GM19395 (cell line): ENCODE results near the gene SRSF2.
"Not testable (repeated sequence)": the region's sequence is repeated elsewhere in the genome, so short reads cannot be mapped to it uniquely, and the experiment has no call there.

ENCODE experiments used
- ATAC-seq: cut with Tn5 transposase; IDR thresholded peaks from one replicate; pipeline ENCODE4 v1.9.1; 2021; ENCODE audit warnings: mild to moderate bottlenecking, moderate library complexity; ENCODE audit not compliant: unreplicated experiment

Gene SRSF2

DNA sequence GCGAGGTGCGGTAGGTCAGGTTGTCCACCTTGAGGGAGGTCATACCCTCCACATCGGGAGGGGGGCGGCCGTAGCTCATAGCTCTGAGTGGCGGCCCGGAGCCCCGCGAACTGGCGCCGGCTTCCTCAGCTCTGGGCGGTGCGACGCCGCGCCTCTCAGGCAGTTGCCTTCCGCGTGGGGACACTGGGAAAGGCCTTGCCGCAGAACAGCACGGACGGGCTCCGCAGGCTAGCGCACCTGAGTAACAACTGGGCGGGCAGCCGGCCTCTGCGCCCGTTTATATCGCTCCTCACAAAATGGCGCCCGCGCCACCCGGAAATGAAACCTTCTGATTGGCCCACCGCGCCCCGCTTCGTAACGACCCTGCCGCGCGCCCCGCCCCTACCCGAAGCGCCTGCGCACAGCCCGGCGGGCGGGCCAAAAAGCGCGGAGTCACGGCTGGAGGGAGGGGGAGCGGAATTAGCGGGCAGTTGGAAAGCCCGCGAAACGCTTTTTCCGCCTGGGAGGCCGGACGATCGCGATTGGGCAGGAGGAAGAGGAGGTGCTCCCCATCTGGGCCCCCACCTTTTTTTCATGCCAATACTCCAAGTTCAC, at the start of gene SRSF2:
Gene SRSF2 (minus strand): TSS at position 250 of the 594 bp plus-strand sequence. CDS start 171 bp downstream, at position 79.
- peak; percentile 66 for ATAC-seq

- ATAC-seq = no peak
Observed at GRCh38 chr17:76784926-76785325, 47.8 kb upstream of the SRSF2 start.

DNA sequence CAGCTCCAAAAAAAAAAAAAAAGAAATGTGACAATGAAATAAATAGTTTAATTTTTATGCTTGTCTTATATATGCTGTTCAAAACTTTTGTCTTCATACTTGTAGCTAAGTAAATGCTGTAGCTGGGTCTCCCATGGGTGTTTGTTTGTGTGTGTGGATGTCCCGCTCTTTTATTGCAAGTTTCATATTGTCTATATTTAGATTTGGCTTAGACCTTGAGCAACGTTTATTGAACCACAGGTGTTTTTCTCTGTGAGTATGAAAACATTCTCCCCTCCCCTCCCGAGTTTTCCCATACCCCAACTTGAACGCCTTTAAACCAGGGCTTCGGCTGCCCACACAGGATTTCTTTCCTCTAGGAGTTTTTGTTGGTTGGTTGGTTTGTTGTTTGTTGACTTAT, 46.0 kb upstream of the SRSF2 start:
- ATAC-seq = no peak

- no peak for ATAC-seq
Observed at GRCh38 chr17:76781056-76781982, 44.2 kb upstream of the SRSF2 start.

GRCh38 chr17:76775021-76775600, 38.0 kb upstream of the SRSF2 start:
- no peak for ATAC-seq

DNA sequence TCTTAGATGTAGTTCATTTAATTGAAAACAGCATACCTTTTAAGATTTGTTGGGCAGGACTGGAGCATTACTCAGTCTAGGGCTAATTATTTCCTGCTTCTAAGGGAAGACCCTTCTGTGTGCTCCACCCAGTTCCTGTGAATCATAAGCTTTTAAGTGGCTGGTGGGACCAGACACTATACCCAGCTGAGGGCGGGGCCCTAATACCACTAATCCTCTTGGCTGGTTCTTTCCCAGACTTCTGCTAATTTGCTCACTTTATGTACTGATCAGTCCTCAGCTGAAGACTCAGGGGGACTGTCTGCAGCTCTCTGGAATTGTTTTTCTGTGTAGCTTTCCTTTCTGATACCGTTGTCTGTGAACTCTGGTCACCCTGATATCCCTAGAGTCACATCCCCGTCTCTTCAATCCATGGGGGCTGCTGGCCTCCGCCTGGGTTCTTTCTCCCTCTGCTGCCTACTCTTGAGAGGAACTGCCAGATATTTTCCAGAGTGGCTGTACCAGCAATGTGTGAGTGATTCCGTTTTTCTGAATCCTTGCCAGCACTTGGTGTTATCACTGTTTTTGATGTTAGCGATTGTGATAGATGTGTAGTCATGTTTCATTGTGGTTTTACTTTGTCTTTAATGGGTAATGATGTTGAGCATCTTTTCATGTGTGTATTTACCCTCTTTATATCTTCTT, 35.9 kb upstream of the SRSF2 start:
- no peak for ATAC-seq

DNA sequence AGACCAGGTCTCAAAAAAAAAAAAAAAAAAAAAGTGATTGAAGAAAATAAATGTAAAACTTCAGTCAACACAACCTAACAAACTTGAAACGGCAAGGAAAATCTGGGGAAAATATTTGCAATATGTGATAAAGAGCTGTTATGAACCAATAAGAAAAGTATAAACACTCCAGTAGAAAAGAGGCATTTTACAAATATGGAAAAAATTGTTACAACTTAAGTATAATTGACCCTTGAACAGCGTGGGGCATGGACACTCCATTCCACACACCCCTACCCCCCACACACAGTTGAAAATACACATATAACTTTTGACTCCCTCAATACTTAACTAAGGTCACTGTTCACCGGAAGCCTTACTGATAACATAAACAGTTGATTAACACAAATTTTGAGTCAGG, 21.4 kb upstream of the SRSF2 start:
- ATAC-seq = no peak

- ATAC-seq = no peak
Observed at GRCh38 chr17:76757256-76757655, 20.1 kb upstream of the SRSF2 start.

DNA sequence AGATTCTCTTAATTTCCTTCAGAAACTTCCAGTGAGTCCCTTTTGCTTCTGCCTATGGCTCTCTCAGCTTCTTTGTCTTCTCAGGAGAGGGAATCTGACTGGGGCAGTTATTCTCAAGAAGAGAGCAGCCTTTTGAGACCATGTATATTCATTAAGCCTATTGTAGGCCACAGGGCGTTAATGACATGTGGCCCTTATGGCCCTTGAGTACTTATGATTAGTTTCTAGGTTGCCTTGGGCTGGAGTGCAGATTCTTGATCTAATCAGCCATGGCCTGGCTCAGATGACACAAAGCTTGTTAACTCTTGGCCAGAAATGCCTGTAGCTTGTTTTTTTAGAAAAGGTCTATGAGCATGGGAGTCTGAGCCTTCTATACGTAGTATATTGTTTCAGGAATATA, 18.2 kb upstream of the SRSF2 start:
- ATAC-seq = no peak

DNA sequence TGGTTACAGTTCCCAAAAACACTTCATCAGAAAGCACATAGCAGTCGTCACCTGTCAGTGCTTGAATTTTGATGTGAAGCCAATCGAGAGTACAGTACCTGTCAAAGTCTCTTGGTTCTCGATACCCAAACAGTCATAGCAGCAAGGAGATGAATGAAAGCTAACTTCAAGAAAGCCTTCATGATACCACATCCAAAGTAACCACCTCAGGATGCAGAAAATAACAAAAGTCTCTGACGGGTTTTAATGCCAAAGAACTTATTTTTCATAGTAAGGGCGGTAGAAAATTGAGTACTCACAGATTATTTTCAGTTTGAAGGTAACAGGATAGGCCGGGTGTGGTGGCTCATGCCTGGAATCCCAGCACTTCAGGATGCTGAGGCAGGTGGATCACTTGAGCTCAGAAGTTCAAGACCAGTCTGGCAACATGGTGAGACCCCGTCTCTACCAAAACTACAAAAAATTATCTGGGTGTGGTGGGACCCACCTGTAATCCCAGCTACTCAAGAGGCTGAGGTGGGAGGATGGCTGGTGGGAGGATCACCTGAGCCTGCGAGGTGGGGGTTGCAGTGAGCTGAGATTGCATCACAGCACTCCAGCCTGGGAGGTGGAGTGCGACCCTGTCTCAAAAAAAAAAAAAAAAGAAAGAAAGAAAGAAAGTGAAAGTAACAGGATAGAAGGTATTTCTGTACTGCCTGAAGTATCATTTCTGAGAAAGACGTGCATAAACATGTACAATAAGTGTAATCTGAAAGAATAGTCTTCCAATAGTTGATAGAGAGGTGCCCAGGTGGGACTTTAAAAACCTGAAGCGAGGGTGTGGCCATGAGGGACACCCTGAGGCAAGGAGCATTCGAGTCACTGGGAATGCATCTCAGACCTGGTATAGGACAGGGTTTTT, 16.2 kb upstream of the SRSF2 start:
- ATAC-seq = no peak

DNA sequence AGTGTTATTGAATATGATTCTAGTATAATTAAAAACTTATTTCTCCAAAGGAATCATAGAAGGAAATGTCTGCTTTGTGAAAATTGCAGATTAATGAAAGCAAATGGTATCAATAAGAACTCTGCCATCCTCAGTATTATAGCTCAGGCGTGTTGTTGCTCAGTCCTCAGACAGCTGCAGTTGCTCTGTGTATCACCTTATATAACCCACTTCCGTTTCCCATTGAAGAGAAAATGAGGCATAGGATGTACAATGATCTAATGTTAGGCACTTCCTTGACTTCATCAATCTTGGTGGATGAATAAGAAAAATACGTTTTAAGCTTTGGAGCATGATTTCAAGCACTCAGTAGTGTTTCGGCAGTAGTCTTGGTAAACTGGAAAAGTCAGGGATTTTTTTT, 14.9 kb upstream of the SRSF2 start:
- no peak for ATAC-seq

DNA sequence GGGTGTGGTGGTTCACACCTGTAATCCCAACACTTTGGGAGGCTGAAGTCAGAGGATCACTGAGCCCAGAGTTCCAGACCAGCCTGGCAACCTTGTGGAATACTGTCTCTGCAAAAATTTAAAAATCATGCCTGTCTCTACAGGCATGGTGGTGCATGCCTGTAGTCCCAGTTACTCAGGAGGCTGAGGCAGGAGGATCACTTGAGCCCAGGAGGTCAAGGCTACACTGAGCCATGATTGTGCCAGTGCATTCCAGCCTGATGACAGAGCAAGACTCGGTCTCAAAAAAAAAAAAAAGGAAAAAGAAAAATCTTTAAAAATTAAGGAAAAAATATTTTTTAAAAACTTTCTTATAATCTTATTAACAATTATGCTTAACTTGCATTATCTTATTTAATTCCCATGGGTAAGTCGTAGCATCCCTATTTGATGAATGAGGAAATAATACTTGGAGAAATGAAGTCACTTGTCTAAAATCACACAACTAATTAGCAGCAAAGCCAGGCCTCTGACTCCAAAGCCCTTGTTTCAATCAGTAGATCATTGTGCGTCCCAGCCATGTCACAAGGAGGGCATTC, 14.4 kb upstream of the SRSF2 start:
- no peak for ATAC-seq

DNA sequence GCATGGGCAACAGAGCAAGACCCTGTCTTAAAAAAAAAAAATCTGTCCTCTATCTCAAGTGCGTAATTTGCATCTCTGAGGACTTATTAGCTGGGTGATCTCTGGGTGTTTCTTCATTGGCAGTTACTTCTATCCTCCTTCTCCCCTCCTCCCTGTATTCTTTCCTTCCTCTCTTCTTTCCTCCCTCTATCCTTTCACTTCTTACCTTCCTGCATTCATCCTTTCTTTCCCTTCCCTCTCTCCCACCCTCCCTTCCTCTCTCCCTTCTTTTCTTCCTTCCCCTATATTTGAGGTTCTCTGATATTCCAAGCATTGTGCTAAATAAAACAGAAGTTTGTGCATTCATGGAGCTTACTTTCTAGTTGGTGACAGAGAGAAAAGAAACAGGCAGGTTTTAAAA, 11.5 kb upstream of the SRSF2 start:
- ATAC-seq = no peak

GRCh38 chr17:76747716-76748363, 10.7 kb upstream of the SRSF2 start:
- ATAC-seq = no peak

DNA sequence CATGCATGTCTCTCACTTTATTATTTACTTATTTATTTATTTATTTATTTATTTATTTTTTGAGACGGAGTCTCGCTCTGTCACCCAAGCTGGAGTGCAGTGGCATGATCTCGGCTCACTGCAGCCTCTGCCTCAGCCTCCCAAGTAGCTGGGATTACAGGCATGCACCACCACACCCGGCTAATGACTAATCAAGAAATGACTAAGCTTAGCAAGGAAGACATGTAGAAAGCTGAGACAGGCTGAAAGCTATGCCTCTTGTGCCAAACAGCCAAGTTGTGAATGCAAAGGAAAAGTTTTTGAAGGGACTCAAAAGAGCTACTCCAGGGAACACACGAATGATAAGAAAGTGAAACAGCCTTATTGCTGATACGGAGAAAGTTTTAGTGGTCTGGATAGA, 8.7 kb upstream of the SRSF2 start:
- not testable (repeated sequence) for ATAC-seq

DNA sequence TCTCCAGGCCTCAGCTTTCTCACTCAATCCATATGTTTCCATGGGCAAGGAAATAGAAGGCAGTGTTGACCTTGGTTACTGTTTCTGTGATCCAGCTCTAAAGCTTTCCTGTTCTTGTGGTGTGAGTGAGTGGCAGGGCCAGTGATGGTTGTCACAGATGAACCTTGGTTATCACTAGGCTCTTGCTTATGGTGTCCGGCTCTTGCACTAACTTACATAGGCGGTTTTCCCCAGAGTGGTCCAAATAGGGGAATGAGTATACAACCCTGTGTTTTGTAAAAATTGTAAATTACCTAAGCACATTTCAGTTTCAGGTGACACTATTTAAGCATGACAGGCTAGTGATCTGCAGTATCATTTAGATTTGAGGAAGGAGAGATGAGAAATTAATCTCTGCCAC, 7.6 kb upstream of the SRSF2 start:
- no peak for ATAC-seq

DNA sequence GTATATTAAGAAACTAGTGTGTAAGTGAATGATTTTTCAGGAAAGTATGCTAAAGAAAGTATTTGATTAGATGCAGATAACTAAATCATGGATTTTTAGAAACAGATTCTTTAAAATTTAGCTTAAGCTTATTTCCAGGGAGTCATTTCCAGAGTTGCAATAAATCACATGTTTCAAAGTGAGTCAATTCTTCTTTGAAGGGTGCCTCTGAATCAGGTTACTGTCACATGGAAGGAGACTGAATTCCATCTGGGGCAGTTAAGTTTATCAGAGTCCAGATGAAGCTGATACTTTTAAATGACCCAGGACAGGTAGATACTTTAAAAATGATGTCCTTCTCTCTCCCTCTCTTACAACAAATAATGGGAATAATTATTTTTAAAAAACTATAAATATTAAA, 5.8 kb upstream of the SRSF2 start:
- no peak for ATAC-seq

DNA sequence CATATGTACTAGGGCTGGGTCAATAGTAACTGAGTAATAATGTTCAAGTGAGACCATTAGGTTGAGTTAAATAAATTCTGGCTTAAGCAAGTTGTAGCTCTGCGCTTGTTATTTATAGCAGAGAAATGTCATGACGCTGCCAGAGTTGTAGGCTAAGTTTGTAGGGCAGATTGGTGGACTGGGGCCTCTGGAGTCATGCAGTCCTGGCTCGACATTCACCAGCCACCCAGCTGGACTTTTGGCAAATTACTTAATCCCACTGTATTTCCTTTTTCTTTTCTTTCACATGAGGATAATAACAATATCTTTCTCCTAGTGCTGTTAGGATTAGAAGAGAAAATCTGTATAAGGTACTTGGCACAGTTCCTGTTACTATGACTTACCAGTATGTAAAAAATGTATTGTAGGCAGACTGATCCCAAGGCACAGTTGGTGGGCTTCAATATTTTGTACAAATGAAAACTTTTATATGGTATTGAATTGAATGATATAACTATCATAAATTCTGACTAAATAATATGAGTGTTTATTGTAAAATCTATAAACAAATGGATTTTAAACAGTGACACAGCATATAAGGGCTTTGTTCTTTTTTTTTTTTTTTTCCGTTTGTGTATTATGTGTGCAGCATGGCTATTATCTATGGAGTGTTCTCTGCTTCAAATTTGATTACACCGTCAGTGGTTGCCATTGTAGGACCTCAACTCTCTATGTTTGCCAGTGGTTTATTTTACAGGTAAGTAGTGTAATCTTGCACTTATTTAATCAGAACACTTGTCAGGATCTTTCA, 3.4 kb upstream of the SRSF2 start:
- no peak for ATAC-seq
